H1 (cell line): Measurements from ENCODE around the gene TEAD1.

Experiments used
- ATF3 ChIP-seq: IDR thresholded peaks from 2 replicates; pipeline ENCODE4 v1.6.1; 2011; ENCODE audit warnings: low read depth, mild to moderate bottlenecking, low read length; ENCODE audit not compliant: insufficient read depth
- E2F6 ChIP-seq: IDR thresholded peaks from 2 replicates; pipeline ENCODE4 v1.6.1; 2012; ENCODE audit warnings: inconsistent platforms
- EP300 ChIP-seq, 2 experiments: IDR thresholded peaks; 1 replicate in 1 of 2; 2 replicates in 1 of 2; pipeline ENCODE4 v1.6.1; 2011 to 2012; ENCODE audit warnings: low read depth in 2 of 2, low read length in 2 of 2, mild to moderate bottlenecking in 2 of 2, borderline replicate concordance in 1 of 2, inconsistent platforms in 1 of 2, moderate library complexity in 1 of 2
- EZH2 ChIP-seq: fragments of 200-600 bp; sonication (generic); IDR thresholded peaks from 2 replicates; pipeline ENCODE4 v1.7.1; 2012; ENCODE audit warnings: low read depth, mild to moderate bottlenecking, moderate library complexity, low read length, inconsistent platforms; ENCODE audit not compliant: severe bottlenecking
- GABPA ChIP-seq: IDR thresholded peaks from 2 replicates; pipeline ENCODE4 v1.6.1; 2011; ENCODE audit warnings: mild to moderate bottlenecking, low read length, moderate library complexity, borderline replicate concordance; ENCODE audit not compliant: insufficient read depth
- JUN ChIP-seq: IDR thresholded peaks from 2 replicates; pipeline ENCODE4 v1.6.1; 2011; ENCODE audit warnings: low read depth, mild to moderate bottlenecking, improper control_type of control experiment, low read length
- JUND ChIP-seq: IDR thresholded peaks from 2 replicates; pipeline ENCODE4 v1.6.1; 2011; ENCODE audit warnings: mild to moderate bottlenecking, improper control_type of control experiment, low read length
- POLR2A ChIP-seq, 2 experiments: IDR thresholded peaks; 1 replicate in 1 of 2; 2 replicates in 1 of 2; pipeline ENCODE4 v1.6.1; 2011; ENCODE audit warnings: low read depth in 2 of 2, low read length in 2 of 2, mild to moderate bottlenecking in 2 of 2; ENCODE audit errors: control extremely low read depth in 1 of 2
- POLR2AphosphoS5 ChIP-seq: IDR thresholded peaks from 2 replicates; pipeline ENCODE4 v1.6.1; 2011; ENCODE audit warnings: low read depth, low read length
- RAD21 ChIP-seq, 2 experiments: IDR thresholded peaks in 1 of 2; conservative IDR thresholded peaks in 1 of 2; 2 replicates each; pipeline ENCODE4 v1.6.1; 2011; ENCODE audit warnings: low read depth in 2 of 2, low read length in 2 of 2, improper control_type of control experiment in 1 of 2, inconsistent platforms in 1 of 2, mild to moderate bottlenecking in 1 of 2, moderate library complexity in 1 of 2
- SP1 ChIP-seq: IDR thresholded peaks from 2 replicates; pipeline ENCODE4 v1.6.1; 2011; ENCODE audit warnings: low read depth, low read length
- TAF1 ChIP-seq: IDR thresholded peaks from 2 replicates; pipeline ENCODE4 v1.6.1; 2011; ENCODE audit warnings: mild to moderate bottlenecking, low read depth, low read length
- TF ChIP-seq, protein P1 (sequence below), 3 experiments: IDR thresholded peaks; 1 replicate in 2 of 3; 2 replicates in 1 of 3; pipeline versions ENCODE4 v1.5.1 to v1.6.1; 2011; ENCODE audit warnings: low read length in 3 of 3, mild to moderate bottlenecking in 3 of 3, inconsistent platforms in 2 of 3, low read depth in 1 of 3, moderate library complexity in 1 of 3; ENCODE audit not compliant: insufficient read depth in 1 of 3; ENCODE audit errors: control extremely low read depth in 1 of 3

- TF ChIP-seq POLR2AphosphoS5 = no peak
- TF ChIP-seq, protein P1, sequence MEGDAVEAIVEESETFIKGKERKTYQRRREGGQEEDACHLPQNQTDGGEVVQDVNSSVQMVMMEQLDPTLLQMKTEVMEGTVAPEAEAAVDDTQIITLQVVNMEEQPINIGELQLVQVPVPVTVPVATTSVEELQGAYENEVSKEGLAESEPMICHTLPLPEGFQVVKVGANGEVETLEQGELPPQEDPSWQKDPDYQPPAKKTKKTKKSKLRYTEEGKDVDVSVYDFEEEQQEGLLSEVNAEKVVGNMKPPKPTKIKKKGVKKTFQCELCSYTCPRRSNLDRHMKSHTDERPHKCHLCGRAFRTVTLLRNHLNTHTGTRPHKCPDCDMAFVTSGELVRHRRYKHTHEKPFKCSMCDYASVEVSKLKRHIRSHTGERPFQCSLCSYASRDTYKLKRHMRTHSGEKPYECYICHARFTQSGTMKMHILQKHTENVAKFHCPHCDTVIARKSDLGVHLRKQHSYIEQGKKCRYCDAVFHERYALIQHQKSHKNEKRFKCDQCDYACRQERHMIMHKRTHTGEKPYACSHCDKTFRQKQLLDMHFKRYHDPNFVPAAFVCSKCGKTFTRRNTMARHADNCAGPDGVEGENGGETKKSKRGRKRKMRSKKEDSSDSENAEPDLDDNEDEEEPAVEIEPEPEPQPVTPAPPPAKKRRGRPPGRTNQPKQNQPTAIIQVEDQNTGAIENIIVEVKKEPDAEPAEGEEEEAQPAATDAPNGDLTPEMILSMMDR (IDR thresholded peaks at IDR 0.05; ENCODE audit: control extremely low read depth in 1 of 3, insufficient read depth in 1 of 3, low read depth in 1 of 3, low read length in 3 of 3) = no peak
- TF ChIP-seq E2F6 = no peak
- TF ChIP-seq EP300 (IDR thresholded peaks at IDR 0.05; ENCODE audit: borderline replicate concordance in 1 of 2, low read depth in 2 of 2, low read length in 2 of 2) = no peak
- TF ChIP-seq JUND = no peak
- no peak for TF ChIP-seq EZH2
- no peak for TF ChIP-seq RAD21 (IDR thresholded peaks at IDR 0.05 in 1 of 2, conservative IDR thresholded peaks at IDR 0.05 in 1 of 2; ENCODE audit: low read depth in 2 of 2, low read length in 2 of 2)
- TF ChIP-seq POLR2A (IDR thresholded peaks at IDR 0.05; ENCODE audit: control extremely low read depth in 1 of 2, low read depth in 2 of 2, low read length in 2 of 2) = no peak
- TF ChIP-seq ATF3 = no peak
- TF ChIP-seq TAF1 = no peak
- no peak for TF ChIP-seq GABPA
- no peak for TF ChIP-seq JUN
- no peak for TF ChIP-seq SP1
These were observed 33.9 kb upstream of the TEAD1 start for GRCh38 chr11:12640355-12640754.
